SK-N-SH treated with all-trans-retinoic acid at 6 μM for 48 hours (cell line): ENCODE results near the gene HAUS8.

ENCODE experiments used
- ATAC-seq: fragments of 200-7000 bp; cut with Tn5 transposase; 3 replicates; pipeline ENCODE4 v1.9.1; 2020; ENCODE audit warnings: mild to moderate bottlenecking, moderate library complexity
- ARNTL ChIP-seq: fragments of 450-650 bp; formaldehyde crosslinking; IDR thresholded peaks from 2 replicates; pipeline ENCODE4 v1.5.0; 2020; ENCODE audit warnings: low read depth, mild to moderate bottlenecking, moderate library complexity, borderline replicate concordance
- BACH2 ChIP-seq: fragments of 250-450 bp; sonication (Bioruptor Pico); IDR thresholded peaks from 2 replicates; pipeline ENCODE4 v1.9.0; 2021; ENCODE audit warnings: mild to moderate bottlenecking, borderline replicate concordance
- CSDC2 ChIP-seq: fragments of 250-450 bp; sonication (Bioruptor Pico); IDR thresholded peaks from 2 replicates; pipeline ENCODE4 v1.5.0; 2020; ENCODE audit warnings: mild to moderate bottlenecking, moderate library complexity
- ESRRG ChIP-seq: fragments of 250-450 bp; sonication (Bioruptor Pico); IDR thresholded peaks from 2 replicates; pipeline ENCODE4 v1.6.1; 2021; ENCODE audit warnings: mild to moderate bottlenecking
- GLIS3 ChIP-seq: fragments of 250-450 bp; sonication (Bioruptor Pico); IDR thresholded peaks from 2 replicates; pipeline ENCODE4 v1.5.0; 2020; ENCODE audit warnings: mild to moderate bottlenecking, moderate library complexity
- ISL1 ChIP-seq: fragments of 250-450 bp; sonication (Bioruptor Pico); IDR thresholded peaks from 2 replicates; pipeline ENCODE4 v2.1.2; 2022; ENCODE audit warnings: mild to moderate bottlenecking, moderate library complexity
- OSR1 ChIP-seq: fragments of 250-450 bp; sonication (Bioruptor Pico); IDR thresholded peaks from 2 replicates; pipeline ENCODE4 v1.8.0; 2022; ENCODE audit warnings: moderate library complexity, mild to moderate bottlenecking, inconsistent platforms
- PPARA ChIP-seq: fragments of 250-450 bp; sonication (Bioruptor Pico); IDR thresholded peaks from 2 replicates; pipeline ENCODE4 v1.5.0; 2020; ENCODE audit warnings: mild to moderate bottlenecking, borderline replicate concordance
- RARB ChIP-seq: fragments of 250-450 bp; sonication (Bioruptor Pico); IDR thresholded peaks from 2 replicates; pipeline ENCODE4 v1.8.0; 2021; ENCODE audit warnings: mild to moderate bottlenecking, moderate library complexity
- SNAI2 ChIP-seq: fragments of 250-450 bp; sonication (Bioruptor Pico); IDR thresholded peaks from 2 replicates; pipeline ENCODE4 v1.5.0; 2020; ENCODE audit warnings: mild to moderate bottlenecking, moderate library complexity
- TCF4 ChIP-seq: fragments of 250-450 bp; sonication (Bioruptor Pico); IDR thresholded peaks from 2 replicates; pipeline ENCODE4 v1.8.0; 2021; ENCODE audit warnings: mild to moderate bottlenecking, moderate library complexity, borderline replicate concordance
- TOX ChIP-seq: fragments of 250-450 bp; sonication (Bioruptor Pico); IDR thresholded peaks from 2 replicates; pipeline ENCODE4 v1.8.0; 2021; ENCODE audit warnings: mild to moderate bottlenecking, moderate library complexity, borderline replicate concordance
- ZC3H10 ChIP-seq: fragments of 250-450 bp; sonication (Bioruptor Pico); IDR thresholded peaks from 2 replicates; pipeline ENCODE4 v1.5.1; 2021; ENCODE audit warnings: mild to moderate bottlenecking, moderate library complexity
- ZFP3 ChIP-seq: fragments of 250-450 bp; sonication (Bioruptor Pico); IDR thresholded peaks from 2 replicates; pipeline ENCODE4 v1.5.0; 2020; ENCODE audit warnings: mild to moderate bottlenecking, moderate library complexity
- ZFP30 ChIP-seq: fragments of 450-650 bp; formaldehyde crosslinking; IDR thresholded peaks from 2 replicates; pipeline ENCODE4 v1.5.0; 2022; ENCODE audit warnings: mild to moderate bottlenecking, moderate library complexity
- ZNF565 ChIP-seq: fragments of 450-650 bp; formaldehyde crosslinking; conservative IDR thresholded peaks from 2 replicates; pipeline ENCODE4 v1.5.0; 2020; ENCODE audit warnings: low read depth, mild to moderate bottlenecking, moderate library complexity
- ZNF70 ChIP-seq: fragments of 450-650 bp; formaldehyde crosslinking; IDR thresholded peaks from 2 replicates; pipeline ENCODE4 v1.5.0; 2020; ENCODE audit warnings: mild to moderate bottlenecking, moderate library complexity
- ZNF8 ChIP-seq: fragments of 450-650 bp; formaldehyde crosslinking; IDR thresholded peaks from 2 replicates; pipeline ENCODE4 v1.5.0; 2020; ENCODE audit warnings: mild to moderate bottlenecking, moderate library complexity
- TF ChIP-seq, protein P1 (sequence below): fragments of 250-450 bp; sonication (Bioruptor Pico); IDR thresholded peaks from 2 replicates; pipeline ENCODE4 v1.8.0; 2020; ENCODE audit warnings: mild to moderate bottlenecking, moderate library complexity, borderline replicate concordance
- TF ChIP-seq, protein P2 (sequence below): fragments of 250-450 bp; sonication (Bioruptor Pico); IDR thresholded peaks from 2 replicates; pipeline ENCODE4 v1.5.1; 2021; ENCODE audit warnings: mild to moderate bottlenecking, moderate library complexity
- TF ChIP-seq, protein P3 (sequence below): fragments of 250-450 bp; sonication (Bioruptor Pico); IDR thresholded peaks from 2 replicates; pipeline ENCODE4 v1.8.0; 2021; ENCODE audit warnings: low read depth, mild to moderate bottlenecking, moderate library complexity, borderline replicate concordance
- TF ChIP-seq, protein P4 (sequence below): fragments of 250-450 bp; sonication (Bioruptor Pico); IDR thresholded peaks from 2 replicates; pipeline ENCODE4 v1.5.1; 2020; ENCODE audit warnings: low read depth, mild to moderate bottlenecking, moderate library complexity

HAUS8 gene

DNA sequence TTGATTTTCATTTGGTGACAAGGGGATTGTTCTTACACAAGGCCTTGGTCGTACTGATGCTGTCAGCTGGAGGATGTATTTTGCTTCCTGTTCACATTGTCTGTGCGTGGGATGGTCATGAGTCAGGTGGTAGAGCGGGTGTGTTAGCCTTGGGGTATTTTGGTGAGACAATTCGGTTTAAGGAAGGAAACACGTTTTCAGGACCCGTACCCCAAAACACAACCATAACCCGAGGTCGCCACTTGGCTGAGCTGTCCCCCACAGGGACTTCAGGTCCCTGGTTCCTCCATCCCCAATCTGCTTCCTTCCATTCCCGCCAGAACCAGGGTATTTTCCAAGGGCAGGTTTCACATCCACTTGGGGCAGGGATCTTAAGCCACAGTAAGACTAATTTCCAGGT, 15.3 kb upstream of the HAUS8 start:
- no peak for ATAC-seq
- TF ChIP-seq ZFP3, result no peak
- no peak for TF ChIP-seq GLIS3 (CRISPR knock-in tag)
- TF ChIP-seq, protein P1, sequence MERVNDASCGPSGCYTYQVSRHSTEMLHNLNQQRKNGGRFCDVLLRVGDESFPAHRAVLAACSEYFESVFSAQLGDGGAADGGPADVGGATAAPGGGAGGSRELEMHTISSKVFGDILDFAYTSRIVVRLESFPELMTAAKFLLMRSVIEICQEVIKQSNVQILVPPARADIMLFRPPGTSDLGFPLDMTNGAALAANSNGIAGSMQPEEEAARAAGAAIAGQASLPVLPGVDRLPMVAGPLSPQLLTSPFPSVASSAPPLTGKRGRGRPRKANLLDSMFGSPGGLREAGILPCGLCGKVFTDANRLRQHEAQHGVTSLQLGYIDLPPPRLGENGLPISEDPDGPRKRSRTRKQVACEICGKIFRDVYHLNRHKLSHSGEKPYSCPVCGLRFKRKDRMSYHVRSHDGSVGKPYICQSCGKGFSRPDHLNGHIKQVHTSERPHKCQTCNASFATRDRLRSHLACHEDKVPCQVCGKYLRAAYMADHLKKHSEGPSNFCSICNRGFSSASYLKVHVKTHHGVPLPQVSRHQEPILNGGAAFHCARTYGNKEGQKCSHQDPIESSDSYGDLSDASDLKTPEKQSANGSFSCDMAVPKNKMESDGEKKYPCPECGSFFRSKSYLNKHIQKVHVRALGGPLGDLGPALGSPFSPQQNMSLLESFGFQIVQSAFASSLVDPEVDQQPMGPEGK, result no peak
- no peak for TF ChIP-seq ESRRG (CRISPR knock-in tag)
- TF ChIP-seq CSDC2 (CRISPR knock-in tag), result no peak
- no peak for TF ChIP-seq PPARA (CRISPR knock-in tag)
- TF ChIP-seq, protein P2, sequence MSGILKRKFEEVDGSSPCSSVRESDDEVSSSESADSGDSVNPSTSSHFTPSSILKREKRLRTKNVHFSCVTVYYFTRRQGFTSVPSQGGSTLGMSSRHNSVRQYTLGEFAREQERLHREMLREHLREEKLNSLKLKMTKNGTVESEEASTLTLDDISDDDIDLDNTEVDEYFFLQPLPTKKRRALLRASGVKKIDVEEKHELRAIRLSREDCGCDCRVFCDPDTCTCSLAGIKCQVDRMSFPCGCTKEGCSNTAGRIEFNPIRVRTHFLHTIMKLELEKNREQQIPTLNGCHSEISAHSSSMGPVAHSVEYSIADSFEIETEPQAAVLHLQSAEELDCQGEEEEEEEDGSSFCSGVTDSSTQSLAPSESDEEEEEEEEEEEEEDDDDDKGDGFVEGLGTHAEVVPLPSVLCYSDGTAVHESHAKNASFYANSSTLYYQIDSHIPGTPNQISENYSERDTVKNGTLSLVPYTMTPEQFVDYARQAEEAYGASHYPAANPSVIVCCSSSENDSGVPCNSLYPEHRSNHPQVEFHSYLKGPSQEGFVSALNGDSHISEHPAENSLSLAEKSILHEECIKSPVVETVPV (CRISPR knock-in tag), result no peak
- no peak for TF ChIP-seq ZNF8
- no peak for TF ChIP-seq SNAI2

DNA sequence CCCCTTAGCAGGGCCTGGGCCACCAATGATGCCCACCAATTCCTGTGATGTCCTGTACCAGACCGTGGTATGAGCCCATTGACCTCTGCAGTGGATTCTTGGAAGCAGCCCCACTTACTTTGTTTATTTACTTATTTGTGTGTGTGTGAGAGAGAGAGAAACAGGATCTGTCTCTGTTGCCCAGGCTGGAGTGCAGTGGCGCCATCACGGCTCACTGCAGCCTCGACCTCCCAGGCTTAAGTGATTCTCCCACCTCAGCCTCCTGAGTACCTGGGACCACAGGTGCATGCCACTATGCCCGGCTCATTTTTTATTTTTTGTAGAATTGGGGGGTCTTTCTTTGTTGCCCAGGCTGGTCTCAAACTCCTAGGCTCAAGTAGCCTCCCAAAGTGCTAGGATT, 13.3 kb upstream of the HAUS8 start:
- no peak for ATAC-seq
- TF ChIP-seq ZFP30 (CRISPR knock-in tag), result no peak
- TF ChIP-seq GLIS3 (CRISPR knock-in tag), result no peak
- TF ChIP-seq ZNF70 (CRISPR knock-in tag), result no peak
- TF ChIP-seq ZNF8, result no peak
- no peak for TF ChIP-seq ARNTL (CRISPR knock-in tag)
- no peak for TF ChIP-seq ESRRG (CRISPR knock-in tag)
- TF ChIP-seq, protein P2 (CRISPR knock-in tag), result no peak
- TF ChIP-seq TOX (CRISPR knock-in tag), result no peak
- TF ChIP-seq CSDC2 (CRISPR knock-in tag), result no peak
- no peak for TF ChIP-seq ZFP3
- TF ChIP-seq, all 23 proteins: peak for 0

DNA sequence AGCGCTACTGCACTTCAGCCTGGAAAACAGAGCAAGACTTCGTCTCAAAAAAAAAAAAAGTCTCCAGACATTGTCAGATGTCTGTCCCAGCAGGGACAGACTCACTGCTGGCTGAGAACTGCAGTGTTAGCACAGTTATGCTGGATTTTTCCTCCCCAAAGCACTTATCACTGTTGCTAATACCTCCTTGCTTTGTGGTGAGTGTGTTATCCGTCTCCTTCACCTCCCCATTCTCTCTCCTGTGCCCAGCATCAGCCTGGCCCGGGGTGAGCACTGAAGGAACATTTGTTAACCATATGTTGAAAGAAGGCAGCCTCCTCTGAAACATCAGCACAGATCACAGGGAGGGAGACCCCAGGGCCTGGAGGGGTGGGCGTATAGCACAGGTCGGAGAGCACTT, 11.6 kb upstream of the HAUS8 start:
- no peak for ATAC-seq
- TF ChIP-seq, protein P3, sequence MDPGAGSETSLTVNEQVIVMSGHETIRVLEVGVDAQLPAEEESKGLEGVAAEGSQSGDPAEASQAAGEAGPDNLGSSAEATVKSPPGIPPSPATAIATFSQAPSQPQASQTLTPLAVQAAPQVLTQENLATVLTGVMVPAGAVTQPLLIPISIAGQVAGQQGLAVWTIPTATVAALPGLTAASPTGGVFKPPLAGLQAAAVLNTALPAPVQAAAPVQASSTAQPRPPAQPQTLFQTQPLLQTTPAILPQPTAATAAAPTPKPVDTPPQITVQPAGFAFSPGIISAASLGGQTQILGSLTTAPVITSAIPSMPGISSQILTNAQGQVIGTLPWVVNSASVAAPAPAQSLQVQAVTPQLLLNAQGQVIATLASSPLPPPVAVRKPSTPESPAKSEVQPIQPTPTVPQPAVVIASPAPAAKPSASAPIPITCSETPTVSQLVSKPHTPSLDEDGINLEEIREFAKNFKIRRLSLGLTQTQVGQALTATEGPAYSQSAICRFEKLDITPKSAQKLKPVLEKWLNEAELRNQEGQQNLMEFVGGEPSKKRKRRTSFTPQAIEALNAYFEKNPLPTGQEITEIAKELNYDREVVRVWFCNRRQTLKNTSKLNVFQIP (CRISPR knock-in tag), result no peak
- TF ChIP-seq SNAI2 (no peak), ZFP3 (no peak), RARB (CRISPR knock-in tag) (no peak), BACH2 (CRISPR knock-in tag) (no peak), ZC3H10 (CRISPR knock-in tag) (no peak), ZFP30 (CRISPR knock-in tag) (no peak), ISL1 (CRISPR knock-in tag) (no peak)
- TF ChIP-seq, all 23 proteins: peak for 0

DNA sequence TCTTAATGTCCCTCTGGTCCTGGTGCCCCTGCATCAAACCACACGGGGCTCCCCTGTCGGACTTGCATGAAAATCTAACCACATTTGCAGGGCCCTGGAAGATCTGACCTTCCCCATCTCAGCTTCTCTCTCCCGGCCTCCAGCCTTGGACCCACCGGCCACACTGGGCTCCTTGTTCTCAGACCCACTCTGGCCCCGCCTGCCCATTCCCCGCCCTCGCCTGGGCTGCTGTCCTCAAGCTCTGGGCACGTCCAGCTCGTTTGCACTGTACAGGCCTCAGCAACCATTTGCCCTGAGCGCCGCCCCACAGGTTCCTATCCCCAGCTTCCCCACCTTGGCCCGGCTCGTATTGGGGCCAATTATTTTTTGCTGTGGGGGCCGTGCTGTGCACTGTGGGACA, 10.9 kb upstream of the HAUS8 start:
- ATAC-seq, result no peak
- no peak for TF ChIP-seq PPARA (CRISPR knock-in tag)
- TF ChIP-seq ZFP30 (CRISPR knock-in tag), result no peak
- TF ChIP-seq, protein P1, result no peak
- no peak for TF ChIP-seq RARB (CRISPR knock-in tag)
- TF ChIP-seq, protein P3 (CRISPR knock-in tag), result no peak
- TF ChIP-seq, protein P2 (CRISPR knock-in tag), result no peak
- no peak for TF ChIP-seq ZC3H10 (CRISPR knock-in tag)
- TF ChIP-seq SNAI2, result no peak
- no peak for TF ChIP-seq ZNF8
- no peak for TF ChIP-seq ARNTL (CRISPR knock-in tag)
- TF ChIP-seq, protein P4, sequence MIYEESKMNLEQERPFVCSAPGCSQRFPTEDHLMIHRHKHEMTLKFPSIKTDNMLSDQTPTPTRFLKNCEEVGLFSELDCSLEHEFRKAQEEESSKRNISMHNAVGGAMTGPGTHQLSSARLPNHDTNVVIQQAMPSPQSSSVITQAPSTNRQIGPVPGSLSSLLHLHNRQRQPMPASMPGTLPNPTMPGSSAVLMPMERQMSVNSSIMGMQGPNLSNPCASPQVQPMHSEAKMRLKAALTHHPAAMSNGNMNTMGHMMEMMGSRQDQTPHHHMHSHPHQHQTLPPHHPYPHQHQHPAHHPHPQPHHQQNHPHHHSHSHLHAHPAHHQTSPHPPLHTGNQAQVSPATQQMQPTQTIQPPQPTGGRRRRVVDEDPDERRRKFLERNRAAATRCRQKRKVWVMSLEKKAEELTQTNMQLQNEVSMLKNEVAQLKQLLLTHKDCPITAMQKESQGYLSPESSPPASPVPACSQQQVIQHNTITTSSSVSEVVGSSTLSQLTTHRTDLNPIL (CRISPR knock-in tag), result no peak
- no peak for TF ChIP-seq OSR1 (CRISPR knock-in tag)
- TF ChIP-seq BACH2 (CRISPR knock-in tag), result no peak
- TF ChIP-seq ESRRG (CRISPR knock-in tag), result no peak
- TF ChIP-seq TCF4 (CRISPR knock-in tag), result no peak
- TF ChIP-seq ISL1 (CRISPR knock-in tag), result no peak
- TF ChIP-seq GLIS3 (CRISPR knock-in tag), result no peak
- no peak for TF ChIP-seq ZNF565 (CRISPR knock-in tag)
